Measurements from ENCODE around the gene IPO13.

Gene IPO13, protein sequence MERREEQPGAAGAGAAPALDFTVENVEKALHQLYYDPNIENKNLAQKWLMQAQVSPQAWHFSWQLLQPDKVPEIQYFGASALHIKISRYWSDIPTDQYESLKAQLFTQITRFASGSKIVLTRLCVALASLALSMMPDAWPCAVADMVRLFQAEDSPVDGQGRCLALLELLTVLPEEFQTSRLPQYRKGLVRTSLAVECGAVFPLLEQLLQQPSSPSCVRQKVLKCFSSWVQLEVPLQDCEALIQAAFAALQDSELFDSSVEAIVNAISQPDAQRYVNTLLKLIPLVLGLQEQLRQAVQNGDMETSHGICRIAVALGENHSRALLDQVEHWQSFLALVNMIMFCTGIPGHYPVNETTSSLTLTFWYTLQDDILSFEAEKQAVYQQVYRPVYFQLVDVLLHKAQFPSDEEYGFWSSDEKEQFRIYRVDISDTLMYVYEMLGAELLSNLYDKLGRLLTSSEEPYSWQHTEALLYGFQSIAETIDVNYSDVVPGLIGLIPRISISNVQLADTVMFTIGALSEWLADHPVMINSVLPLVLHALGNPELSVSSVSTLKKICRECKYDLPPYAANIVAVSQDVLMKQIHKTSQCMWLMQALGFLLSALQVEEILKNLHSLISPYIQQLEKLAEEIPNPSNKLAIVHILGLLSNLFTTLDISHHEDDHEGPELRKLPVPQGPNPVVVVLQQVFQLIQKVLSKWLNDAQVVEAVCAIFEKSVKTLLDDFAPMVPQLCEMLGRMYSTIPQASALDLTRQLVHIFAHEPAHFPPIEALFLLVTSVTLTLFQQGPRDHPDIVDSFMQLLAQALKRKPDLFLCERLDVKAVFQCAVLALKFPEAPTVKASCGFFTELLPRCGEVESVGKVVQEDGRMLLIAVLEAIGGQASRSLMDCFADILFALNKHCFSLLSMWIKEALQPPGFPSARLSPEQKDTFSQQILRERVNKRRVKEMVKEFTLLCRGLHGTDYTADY

DNA sequence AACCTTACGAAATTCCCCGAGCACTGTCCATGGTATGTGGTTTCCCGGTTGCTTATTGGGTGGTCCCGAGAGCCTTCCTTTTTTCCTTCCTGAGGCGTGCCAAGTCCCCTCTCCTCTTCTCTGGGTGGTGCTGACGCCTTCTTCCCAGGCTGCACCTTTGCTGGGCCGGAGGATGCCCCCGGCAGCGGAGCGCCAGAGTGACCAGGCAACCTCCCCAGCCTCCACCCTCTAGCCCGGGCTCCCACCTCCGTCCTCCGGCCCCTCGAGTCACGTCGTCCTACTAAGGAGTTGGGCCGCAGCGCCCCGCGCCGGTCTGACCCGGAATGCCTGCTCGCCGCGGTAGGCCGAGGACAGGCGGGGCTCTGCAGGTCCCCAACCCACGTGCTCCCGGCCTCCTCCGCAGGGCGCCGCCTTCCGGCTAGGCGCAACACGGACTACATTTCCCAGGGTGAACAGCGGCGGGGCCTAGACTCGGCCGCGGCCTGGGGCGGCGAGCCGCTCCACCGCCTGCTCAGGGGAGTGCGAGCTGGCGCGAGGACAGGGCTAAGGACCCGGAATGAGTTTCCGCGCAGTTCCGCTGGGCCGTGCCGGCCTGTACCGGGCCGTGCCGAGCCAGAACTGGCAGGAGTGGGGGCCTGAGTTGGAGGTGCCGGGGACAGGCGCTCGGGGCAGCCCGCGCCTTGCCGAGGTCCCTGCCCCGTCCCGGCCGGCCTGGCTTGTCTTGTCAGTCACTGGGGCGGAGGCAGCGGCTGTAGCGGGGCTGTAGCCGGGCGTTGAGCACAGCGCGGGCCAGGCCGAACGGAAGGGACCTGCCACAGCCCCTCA lies at the start of gene IPO13:
TSS of gene IPO13 (plus strand) at position 715 of the 825 bp plus-strand sequence. CDS start 651 bp downstream, outside the sequence.
- Mint-ChIP-seq H3K9me3 (no peaks in the 10 kb centered on the region), H3K36me3 (peaks cover 21 to 34% of the 10 kb centered on the region in 2 donors), H3K4me1 (peaks cover 47 to 65% of the 10 kb centered on the region in 2 donors), H3K4me3 (peak within 1 kb of the TSS; percentile 89 to 98), H3K27me3 (no peaks in the 10 kb centered on the region), H3K27ac (peak within 1 kb of the TSS; percentile 99)
- peak; percentile 96 for ATAC-seq (replicated peaks)
- peak; percentile 97 for DNase-seq

DNA sequence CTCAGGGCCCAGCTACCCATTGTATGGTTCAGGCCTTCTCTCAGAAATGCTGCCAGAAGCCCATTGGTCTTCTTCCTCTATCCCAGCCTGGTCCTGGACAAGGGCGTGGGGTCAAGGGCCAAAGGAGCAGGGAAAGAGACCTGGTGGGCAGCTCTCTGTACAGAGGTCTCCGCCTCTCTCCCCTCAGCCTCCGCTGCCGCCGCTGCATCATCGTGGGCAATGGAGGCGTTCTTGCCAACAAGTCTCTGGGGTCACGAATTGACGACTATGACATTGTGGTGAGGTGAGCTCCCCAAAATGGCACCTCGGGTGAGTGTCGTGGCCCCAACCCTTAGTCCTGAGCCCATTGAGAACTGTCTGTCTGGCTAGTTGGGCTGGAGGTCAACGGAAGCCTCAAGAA lies 47.8 kb upstream of the IPO13 start:
- Mint-ChIP-seq H3K9me3 (no peaks in the 10 kb centered on the region), H3K27ac (no peak overlapping the region), H3K36me3 (peaks cover 41 to 52% of the 10 kb centered on the region in 2 donors), H3K4me1 (no peaks in the 10 kb centered on the region), H3K27me3 (no peaks in the 10 kb centered on the region), H3K4me3 (no peak overlapping the region)
- DNase-seq, result no peak
- no peak for ATAC-seq (replicated peaks)

DNA sequence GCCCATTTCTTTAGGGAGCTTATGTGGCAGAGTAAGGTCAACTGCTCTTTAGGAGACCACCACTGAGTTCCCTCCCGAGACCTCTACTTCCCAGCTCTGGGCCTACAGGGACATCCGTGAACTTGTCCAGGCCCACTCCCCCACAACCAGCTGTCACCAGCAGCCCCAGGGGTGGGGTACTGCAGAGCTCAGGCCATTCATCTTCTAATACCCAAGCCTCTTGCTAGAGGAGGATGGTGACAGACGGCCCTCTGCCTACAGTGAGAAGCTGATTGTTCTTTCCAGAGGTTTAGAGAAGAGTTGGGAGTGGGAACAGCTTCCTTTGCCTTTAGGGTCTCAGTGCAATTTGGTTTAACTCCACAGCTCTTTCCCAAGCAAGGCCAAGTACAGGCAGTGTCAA lies 46.4 kb upstream of the IPO13 start:
- DNase-seq (no peak), ATAC-seq (replicated peaks) (no peak)
- Mint-ChIP-seq H3K27ac (no peak overlapping the region), H3K4me1 (no peaks in the 10 kb centered on the region), H3K36me3 (peaks cover 32 to 45% of the 10 kb centered on the region in 2 donors), H3K27me3 (no peaks in the 10 kb centered on the region), H3K4me3 (no peak overlapping the region), H3K9me3 (no peaks in the 10 kb centered on the region)

DNA sequence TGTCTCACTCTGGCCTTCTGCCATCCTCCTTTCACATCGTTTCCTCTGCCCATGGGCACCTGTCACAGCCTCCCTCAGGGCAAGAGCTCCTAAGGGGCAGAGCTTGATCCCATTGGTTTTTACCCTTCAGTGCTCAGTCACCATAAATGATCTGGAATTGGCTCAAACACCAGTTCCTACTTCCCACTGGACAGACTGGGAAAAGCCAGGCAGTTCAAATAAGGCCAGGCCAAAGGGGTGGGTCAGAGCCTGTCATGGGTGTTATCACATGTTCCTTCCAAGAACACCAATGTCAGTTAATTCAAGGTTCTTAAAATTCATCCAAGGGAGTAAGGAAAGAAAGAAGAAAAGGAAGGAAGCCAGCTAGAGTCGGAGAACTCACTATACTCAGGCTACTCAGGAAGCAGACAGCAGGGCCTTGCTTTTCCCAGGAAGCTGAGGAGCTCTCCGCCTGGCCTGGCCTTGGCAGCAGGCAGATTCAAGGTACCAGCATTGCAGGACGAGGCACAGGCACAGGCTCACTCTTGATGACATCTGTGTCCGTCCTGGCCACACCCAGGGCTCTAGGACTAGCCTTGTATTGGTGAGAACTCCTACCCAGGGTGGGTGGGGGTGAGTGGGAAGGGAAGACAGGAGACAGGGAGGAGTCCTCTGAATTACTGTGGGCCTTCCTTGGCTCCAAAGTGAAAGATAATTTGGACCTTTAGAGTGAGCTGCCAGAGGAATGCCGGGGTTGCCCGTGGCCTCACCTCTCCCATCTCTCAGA lies 45.4 kb upstream of the IPO13 start:
- Mint-ChIP-seq H3K36me3 (peaks cover 28 to 43% of the 10 kb centered on the region in 2 donors), H3K9me3 (no peaks in the 10 kb centered on the region), H3K4me3 (no peak overlapping the region), H3K27ac (no peak overlapping the region), H3K4me1 (no peaks in the 10 kb centered on the region), H3K27me3 (no peaks in the 10 kb centered on the region)
- DNase-seq (no peak), ATAC-seq (replicated peaks) (no peak)

DNA sequence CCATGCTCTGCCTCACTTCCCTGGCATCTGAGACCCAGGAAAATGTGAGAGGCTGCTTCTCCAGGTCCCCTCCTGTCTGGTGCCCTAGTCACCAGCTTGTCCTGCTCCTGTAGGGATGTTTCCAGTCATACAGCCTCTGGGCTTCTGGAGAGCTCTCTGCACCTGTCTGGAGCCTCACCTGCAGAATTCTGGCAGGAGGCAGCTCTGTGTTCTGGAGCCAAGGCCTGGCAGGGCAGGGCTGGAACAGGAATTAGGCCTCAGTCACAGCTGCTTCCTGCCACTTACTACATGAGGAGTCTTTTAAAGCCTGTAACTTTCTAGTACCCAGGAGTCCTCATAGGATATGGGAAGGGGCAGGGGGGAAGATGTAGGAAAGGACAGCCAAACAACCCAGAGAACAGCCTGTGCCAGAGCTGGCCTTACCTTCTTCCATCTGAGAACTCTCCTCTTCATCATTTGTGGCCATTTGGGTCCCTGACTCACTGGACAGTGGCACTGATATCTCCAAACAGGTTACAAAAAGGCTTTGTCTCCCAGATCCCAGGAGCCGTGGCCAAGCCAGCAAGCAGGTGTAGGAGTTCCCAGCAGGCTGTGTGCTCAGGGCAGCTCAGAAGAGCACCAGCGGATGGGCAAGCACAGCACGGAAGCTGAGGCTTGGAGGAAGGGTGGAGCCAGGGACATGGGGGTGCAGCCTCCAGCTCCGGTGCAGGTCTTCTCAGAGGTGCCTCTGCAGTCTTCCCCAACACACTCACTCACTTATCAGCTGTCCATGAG lies 44.5 kb upstream of the IPO13 start:
- no peaks in the 10 kb centered on the region for H3K4me1 Mint-ChIP-seq
- H3K4me3 Mint-ChIP-seq, result no peak overlapping the region
- no peak for DNase-seq
- H3K27me3 Mint-ChIP-seq, result no peaks in the 10 kb centered on the region
- H3K27ac Mint-ChIP-seq, result no peak overlapping the region
- H3K36me3 Mint-ChIP-seq, result peaks cover 27 to 45% of the 10 kb centered on the region in 2 donors
- no peak for ATAC-seq (replicated peaks)
- H3K9me3 Mint-ChIP-seq, result no peaks in the 10 kb centered on the region

DNA sequence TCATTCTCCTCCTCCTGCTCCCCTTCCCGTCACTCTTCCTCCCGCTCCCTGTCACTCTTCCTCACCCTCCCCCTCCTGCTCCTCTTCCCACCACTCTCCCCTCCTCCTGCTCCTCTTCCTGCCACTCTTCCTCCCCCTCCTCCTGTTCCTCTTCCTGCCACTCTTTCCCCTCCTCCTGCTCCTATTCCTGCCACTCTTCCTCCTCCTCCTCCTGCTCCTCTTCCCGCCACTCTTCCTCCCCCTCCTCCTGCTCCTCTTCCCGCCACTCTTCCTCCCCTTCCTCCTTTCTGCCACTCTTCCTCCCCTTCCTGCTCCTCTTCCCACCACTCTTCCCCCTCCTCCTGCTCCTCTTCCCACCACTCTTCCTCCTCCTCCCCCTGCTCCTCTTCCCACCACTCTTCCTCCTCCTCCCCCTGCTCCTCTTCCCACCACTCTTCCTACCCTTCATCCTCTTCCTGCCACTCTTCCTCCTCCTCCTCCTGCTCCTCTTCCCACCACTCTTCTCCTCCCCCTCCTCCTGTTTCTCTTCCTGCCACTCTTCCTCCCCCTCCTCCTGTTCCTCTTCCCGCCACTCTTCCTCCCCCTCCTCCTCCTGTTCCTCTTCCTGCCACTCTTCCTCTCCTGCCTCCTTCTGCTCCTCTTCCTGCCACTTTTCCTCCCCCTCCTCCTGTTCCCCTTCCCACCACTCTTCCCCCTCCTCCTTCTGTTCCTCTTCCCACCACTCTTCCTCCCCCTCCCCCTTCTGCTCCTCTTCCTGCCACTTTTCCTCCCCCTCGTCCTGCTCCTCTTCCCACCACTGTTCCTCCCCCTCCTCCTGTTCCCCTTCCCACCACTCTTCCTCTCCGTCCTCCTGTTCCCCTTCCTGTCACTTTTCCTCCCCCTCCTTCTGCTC lies 41.8 kb upstream of the IPO13 start:
- H3K4me1 Mint-ChIP-seq, result no peaks in the 10 kb centered on the region
- H3K4me3 Mint-ChIP-seq, result no peak overlapping the region
- no peaks in the 10 kb centered on the region for H3K9me3 Mint-ChIP-seq
- no peaks in the 10 kb centered on the region for H3K27me3 Mint-ChIP-seq
- H3K27ac Mint-ChIP-seq, result no peak overlapping the region
- DNase-seq, result no peak
- H3K36me3 Mint-ChIP-seq, result peaks cover 21 to 42% of the 10 kb centered on the region in 2 donors
- no peak for ATAC-seq (replicated peaks)

DNA sequence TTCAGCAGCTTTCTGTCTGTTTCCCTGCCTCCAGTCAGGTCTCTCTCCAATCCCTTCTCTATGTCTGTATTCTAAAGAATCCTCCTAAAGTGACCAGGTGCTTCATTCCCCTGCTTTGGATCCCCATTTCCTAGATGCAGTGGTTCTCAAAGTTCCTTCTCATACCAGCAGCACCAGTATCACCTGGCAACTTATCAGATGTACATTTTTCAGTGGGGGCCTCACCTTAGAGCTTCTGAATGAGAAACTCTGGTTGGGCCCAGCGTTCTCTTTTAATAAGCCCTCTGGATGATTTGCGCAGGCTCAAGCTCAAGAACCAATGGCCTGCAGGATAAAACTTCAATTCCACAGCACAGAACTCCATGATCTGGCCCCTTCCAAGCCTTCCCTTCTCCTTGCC lies 38.5 kb upstream of the IPO13 start:
- Mint-ChIP-seq H3K9me3 (no peaks in the 10 kb centered on the region), H3K4me1 (no peaks in the 10 kb centered on the region)

DNA sequence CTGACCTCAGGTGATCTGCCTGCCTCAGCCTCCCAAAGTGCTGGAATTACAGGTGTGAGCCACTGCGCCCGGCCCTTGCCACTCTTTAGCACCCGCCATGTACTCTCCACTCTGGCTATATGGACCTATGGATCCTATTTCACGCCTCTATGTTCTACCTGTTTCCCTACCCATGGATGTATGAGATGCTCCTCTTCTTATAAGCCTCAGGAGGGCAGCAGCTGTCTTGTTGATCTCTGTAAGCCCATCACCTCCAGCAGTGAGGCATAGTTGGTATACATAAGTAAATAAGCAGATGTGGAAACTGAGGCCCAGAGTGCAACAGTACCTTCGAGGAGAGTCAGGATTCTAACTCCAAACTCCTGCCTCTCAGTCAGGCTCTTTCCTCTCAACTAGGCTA lies 37.9 kb upstream of the IPO13 start:
- no peak overlapping the region for H3K27ac Mint-ChIP-seq
- H3K4me3 Mint-ChIP-seq, result no peak overlapping the region
- H3K4me1 Mint-ChIP-seq, result no peaks in the 10 kb centered on the region
- no peak for ATAC-seq (replicated peaks)
- H3K36me3 Mint-ChIP-seq, result peaks cover 10 to 30% of the 10 kb centered on the region in 2 donors
- no peaks in the 10 kb centered on the region for H3K9me3 Mint-ChIP-seq
- no peaks in the 10 kb centered on the region for H3K27me3 Mint-ChIP-seq
- DNase-seq, result no peak

More for the DNA sequence above, 38.5 kb upstream of the IPO13 start:
- H3K4me3 Mint-ChIP-seq, result no peak overlapping the region
- no peak for DNase-seq
- no peaks in the 10 kb centered on the region for H3K27me3 Mint-ChIP-seq
- no peak for ATAC-seq (replicated peaks)
- no peak overlapping the region for H3K27ac Mint-ChIP-seq
- H3K36me3 Mint-ChIP-seq, result peaks cover 10 to 30% of the 10 kb centered on the region in 2 donors

DNA sequence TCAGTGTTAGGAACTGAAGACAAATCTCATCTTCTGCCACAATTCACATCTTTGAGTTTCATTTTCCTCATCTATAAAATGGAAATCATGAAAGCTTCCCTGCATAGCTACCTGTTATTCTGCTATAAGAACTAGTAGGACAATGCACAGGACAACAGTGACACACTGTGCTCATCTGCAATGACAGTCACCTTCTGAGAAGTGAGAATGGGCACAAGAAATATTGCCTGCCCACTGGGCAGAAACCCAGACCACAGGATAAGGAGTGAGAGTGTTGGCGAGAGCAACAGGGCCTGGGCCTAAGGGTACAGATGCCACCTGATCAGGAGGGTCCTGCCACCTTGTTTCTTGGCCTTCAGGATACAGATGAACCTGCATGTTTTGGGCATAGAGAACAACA lies 36.4 kb upstream of the IPO13 start:
- Mint-ChIP-seq H3K27me3 (no peaks in the 10 kb centered on the region), H3K9me3 (no peaks in the 10 kb centered on the region), H3K4me1 (no peaks in the 10 kb centered on the region), H3K27ac (no peak overlapping the region), H3K36me3 (peaks cover 10 to 26% of the 10 kb centered on the region in 2 donors), H3K4me3 (no peak overlapping the region)
- ATAC-seq (replicated peaks), result no peak
- DNase-seq, result no peak

DNA sequence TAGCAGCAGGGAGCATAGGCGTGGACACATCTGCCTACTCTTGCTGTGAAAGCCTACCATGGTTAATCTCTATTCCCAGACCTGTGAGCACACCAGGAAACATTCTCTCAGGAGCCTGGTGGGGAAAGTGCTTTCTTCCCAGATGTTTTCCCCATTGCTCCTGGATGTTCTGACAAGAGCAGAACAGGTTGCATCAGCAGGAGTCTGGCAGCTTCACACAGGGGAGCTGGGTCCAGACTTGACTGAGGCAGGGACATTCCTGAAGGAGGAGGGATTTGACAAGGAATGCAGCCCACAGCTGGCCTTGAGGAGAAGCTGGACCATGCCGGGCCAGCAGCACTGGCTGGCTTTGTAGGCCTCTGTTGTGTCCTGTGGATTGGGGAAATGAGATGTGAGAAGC lies 34.1 kb upstream of the IPO13 start:
- Mint-ChIP-seq H3K4me3 (no peak overlapping the region), H3K27me3 (no peaks in the 10 kb centered on the region), H3K36me3 (peaks cover 4 to 17% of the 10 kb centered on the region in 2 donors), H3K27ac (no peak overlapping the region), H3K4me1 (no peaks in the 10 kb centered on the region), H3K9me3 (no peaks in the 10 kb centered on the region)
- DNase-seq (no peak), ATAC-seq (replicated peaks) (no peak)

DNA sequence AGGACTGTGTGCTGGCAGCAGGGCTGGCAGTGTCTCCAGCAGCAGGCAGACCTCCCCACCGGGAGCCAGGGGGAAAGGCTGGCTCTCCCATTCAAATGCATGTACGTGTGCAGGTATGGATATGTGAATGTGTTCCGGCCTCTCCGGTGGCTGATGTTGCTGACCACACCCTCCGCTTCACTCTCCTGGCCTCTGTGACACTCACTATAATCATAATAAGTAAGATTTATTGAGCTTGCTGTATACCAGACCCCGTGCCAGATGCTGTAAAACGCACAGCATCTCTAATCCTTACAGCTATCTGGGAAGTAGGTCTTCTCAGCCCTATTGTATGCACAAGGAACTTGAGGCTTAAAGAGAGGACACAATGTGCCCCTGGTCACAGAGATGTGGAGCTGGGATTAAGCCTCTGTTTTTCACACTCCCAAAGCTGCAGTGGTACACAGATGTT lies 33.7 kb upstream of the IPO13 start:
- no peak for ATAC-seq (replicated peaks)
- Mint-ChIP-seq H3K4me3 (no peak overlapping the region), H3K4me1 (no peaks in the 10 kb centered on the region), H3K9me3 (no peaks in the 10 kb centered on the region), H3K27ac (no peak overlapping the region), H3K27me3 (no peaks in the 10 kb centered on the region), H3K36me3 (peaks cover 3 to 12% of the 10 kb centered on the region in 2 donors)
- DNase-seq, result no peak

DNA sequence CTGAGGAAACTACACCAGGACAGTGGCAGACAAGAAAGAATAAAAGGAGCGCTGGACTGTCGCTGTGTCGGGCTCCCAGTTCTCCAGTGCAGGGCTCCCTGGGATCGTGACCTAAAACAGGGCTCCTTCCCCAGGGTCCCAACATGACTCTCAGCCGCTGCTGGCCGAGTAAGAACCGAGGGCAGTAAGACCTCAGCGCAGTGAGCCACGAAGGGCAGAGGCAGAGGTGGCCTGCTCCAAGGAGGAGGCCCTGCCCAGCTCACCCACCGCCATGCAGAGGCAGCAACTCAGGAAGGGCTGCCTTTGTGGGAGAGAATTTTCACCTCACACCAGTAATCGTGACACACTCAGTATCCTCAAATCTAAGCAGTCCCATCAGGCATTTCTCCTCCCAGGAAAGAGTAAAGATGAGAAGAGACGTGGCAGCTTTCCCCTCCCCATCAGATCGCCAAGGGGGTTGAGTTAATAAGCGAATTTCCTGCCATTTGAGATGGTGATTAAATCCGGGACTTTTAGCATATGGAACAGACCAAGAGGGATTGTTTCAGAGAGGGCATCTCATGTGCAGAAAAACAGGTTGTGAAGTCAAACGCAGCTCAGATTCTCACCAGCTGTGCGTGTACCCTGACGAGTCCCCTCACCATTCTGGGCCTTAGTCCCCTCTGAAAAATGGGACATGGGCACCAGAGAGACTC lies 32.9 kb upstream of the IPO13 start:
- Mint-ChIP-seq H3K4me3 (no peak overlapping the region), H3K4me1 (no peaks in the 10 kb centered on the region), H3K27me3 (no peaks in the 10 kb centered on the region), H3K36me3 (peaks cover 1 to 9% of the 10 kb centered on the region in 2 donors), H3K9me3 (no peaks in the 10 kb centered on the region), H3K27ac (no peak overlapping the region)
- no peak for DNase-seq
- ATAC-seq (replicated peaks), result no peak
